ENCODE data around the gene NUFIP2. TPM values are rescaled to one million over a fixed set of nuclear protein-coding genes. Genes with fewer than 3 reads are reported as not detected.

NUFIP2 gene
- total RNA-seq, 1 experiment from 2014 or later: 106 TPM

- no peaks in the 10 kb centered on the region for H3K4me1 ChIP-seq (ENCODE audit: control insufficient read depth, insufficient read depth, low read length)
- intact Hi-C loops (cut with micrococcal nuclease; ENCODE audit: unreplicated experiment): no loop called here
- no peaks in the 10 kb centered on the region for H3K9me3 ChIP-seq (ENCODE audit: control insufficient read depth, insufficient read depth, low read depth, low read length)
- no peak for TF ChIP-seq TCF7L2 (IDR thresholded peaks at IDR 0.05; ENCODE audit: low read depth, low read length)
- TF ChIP-seq CTCF (IDR thresholded peaks at IDR 0.05): no peak
- TF ChIP-seq SIN3A (IDR thresholded peaks at IDR 0.05; ENCODE audit: borderline replicate concordance, insufficient read depth, low read depth, low read length): no peak
- no peak for TF ChIP-seq REST (IDR thresholded peaks at IDR 0.05; ENCODE audit: insufficient read depth in 1 of 2, low read depth in 2 of 2, low read length in 1 of 2)
- TF ChIP-seq POLR2AphosphoS5 (IDR thresholded peaks at IDR 0.05; ENCODE audit: low read depth, low read length): no peak
- no peaks in the 10 kb centered on the region for H3K36me3 ChIP-seq (ENCODE audit: control insufficient read depth, insufficient read depth, low read length)
- BruUV-seq (replicated peaks): no TSS peak
- H3K27me3 ChIP-seq (ENCODE audit: control insufficient read depth, insufficient read depth, low read length): no peaks in the 10 kb centered on the region
- POLR2A ChIA-PET: no interaction called here
- DNase-seq (ENCODE audit: low read depth, low spot score): no peak
- CTCF ChIA-PET: interaction anchor here (1.0 kb wide), 2 partner anchors 67 to 88 kb away, joined by 3 to 4 read pairs; no protein-coding TSS in a partner anchor
- in situ Hi-C loops (cut with HindIII; ENCODE audit: low pct_unique_long_range_greater_than_20kb, low sequenced_read_pairs): no loop called here
- H3K4me3 ChIP-seq (ENCODE audit: low read depth in 2 of 2, low read length in 2 of 2): no peak overlapping the region
- no peak overlapping the region for H3K27ac ChIP-seq (ENCODE audit: low read length)
- ATAC-seq: no peak
Observed at GRCh38 chr17:29212094-29212631, 81.8 kb downstream of the NUFIP2 start.

- intact Hi-C loops (cut with micrococcal nuclease; ENCODE audit: unreplicated experiment) (no loop called here), in situ Hi-C loops (cut with HindIII; ENCODE audit: low pct_unique_long_range_greater_than_20kb, low sequenced_read_pairs) (no loop called here)
- Histone ChIP-seq H3K9me3 (ENCODE audit: control insufficient read depth, insufficient read depth, low read depth, low read length) (no peaks in the 10 kb centered on the region), H3K4me3 (ENCODE audit: low read depth in 2 of 2, low read length in 2 of 2) (no peak overlapping the region), H3K36me3 (ENCODE audit: control insufficient read depth, insufficient read depth, low read length) (no peaks in the 10 kb centered on the region), H3K4me1 (ENCODE audit: control insufficient read depth, insufficient read depth, low read length) (no peaks in the 10 kb centered on the region), H3K27me3 (ENCODE audit: control insufficient read depth, insufficient read depth, low read length) (no peaks in the 10 kb centered on the region), H3K27ac (ENCODE audit: low read length) (no peak overlapping the region)
- ChIA-PET POLR2A (no interaction called here), CTCF (no interaction called here)
- DNase-seq (ENCODE audit: low read depth, low spot score): no peak
- TF ChIP-seq POLR2AphosphoS5 (IDR thresholded peaks at IDR 0.05; ENCODE audit: low read depth, low read length): no peak
- no peak for TF ChIP-seq TCF7L2 (IDR thresholded peaks at IDR 0.05; ENCODE audit: low read depth, low read length)
- no peak for TF ChIP-seq SIN3A (IDR thresholded peaks at IDR 0.05; ENCODE audit: borderline replicate concordance, insufficient read depth, low read depth, low read length)
- TF ChIP-seq REST (IDR thresholded peaks at IDR 0.05; ENCODE audit: insufficient read depth in 1 of 2, low read depth in 2 of 2, low read length in 1 of 2): no peak
- no peak for TF ChIP-seq CTCF (IDR thresholded peaks at IDR 0.05)
- no peak for ATAC-seq
- BruUV-seq (replicated peaks): no TSS peak
Observed at GRCh38 chr17:29210879-29211278, 83.1 kb downstream of the NUFIP2 start.

All from Panc1 (cell line).